ENCODE results near the gene DCLRE1B.

- no peak for TF ChIP-seq EZH2phosphoT487 (IDR thresholded peaks at IDR 0.05; ENCODE audit: low read depth, severe bottlenecking, unreplicated experiment)
- TF ChIP-seq, protein P1, sequence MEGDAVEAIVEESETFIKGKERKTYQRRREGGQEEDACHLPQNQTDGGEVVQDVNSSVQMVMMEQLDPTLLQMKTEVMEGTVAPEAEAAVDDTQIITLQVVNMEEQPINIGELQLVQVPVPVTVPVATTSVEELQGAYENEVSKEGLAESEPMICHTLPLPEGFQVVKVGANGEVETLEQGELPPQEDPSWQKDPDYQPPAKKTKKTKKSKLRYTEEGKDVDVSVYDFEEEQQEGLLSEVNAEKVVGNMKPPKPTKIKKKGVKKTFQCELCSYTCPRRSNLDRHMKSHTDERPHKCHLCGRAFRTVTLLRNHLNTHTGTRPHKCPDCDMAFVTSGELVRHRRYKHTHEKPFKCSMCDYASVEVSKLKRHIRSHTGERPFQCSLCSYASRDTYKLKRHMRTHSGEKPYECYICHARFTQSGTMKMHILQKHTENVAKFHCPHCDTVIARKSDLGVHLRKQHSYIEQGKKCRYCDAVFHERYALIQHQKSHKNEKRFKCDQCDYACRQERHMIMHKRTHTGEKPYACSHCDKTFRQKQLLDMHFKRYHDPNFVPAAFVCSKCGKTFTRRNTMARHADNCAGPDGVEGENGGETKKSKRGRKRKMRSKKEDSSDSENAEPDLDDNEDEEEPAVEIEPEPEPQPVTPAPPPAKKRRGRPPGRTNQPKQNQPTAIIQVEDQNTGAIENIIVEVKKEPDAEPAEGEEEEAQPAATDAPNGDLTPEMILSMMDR (IDR thresholded peaks at IDR 0.05; ENCODE audit: poor library complexity) = no peak
- TF ChIP-seq EZH2 (IDR thresholded peaks at IDR 0.05; ENCODE audit: borderline replicate concordance) = no peak
These were observed 8.9 kb downstream of the DCLRE1B start for GRCh38 chr1:113913887-113914664.

Measured in hepatocyte (in vitro differentiated cells).